Tibial nerve (tissue), 4 donors: ENCODE data around the gene JAKMIP2.

Source experiments
- CTCF ChIP-seq, 5 experiments: fragments of 200-600 bp in 3 of 5; fragments of 450-650 bp in 2 of 5; sonication (generic) in 3 of 5; IDR thresholded peaks; one replicate each; pipeline ENCODE4 v1.5.1; 2016 to 2019; ENCODE audit warnings: antibody characterized with exemption in 5 of 5, mild to moderate bottlenecking in 3 of 5, moderate library complexity in 2 of 5
- EP300 ChIP-seq, 2 donors: sonication (generic); formaldehyde crosslinking; IDR thresholded peaks; one replicate each; pipeline ENCODE4 v1.6.1; 2017; ENCODE audit warnings: antibody characterized with exemption in 2 of 2, mild to moderate bottlenecking in 1 of 2
- POLR2A ChIP-seq, 2 donors: fragments of 450-650 bp; IDR thresholded peaks; one replicate each; pipeline ENCODE4 v1.6.1; 2017; ENCODE audit warnings: antibody characterized with exemption in 2 of 2, mild to moderate bottlenecking in 2 of 2, moderate library complexity in 2 of 2

- TF ChIP-seq CTCF (IDR thresholded peaks at IDR 0.05) (no peak), POLR2A (IDR thresholded peaks at IDR 0.05) (no peak), EP300 (IDR thresholded peaks at IDR 0.05) (no peak)
These were observed 146.4 kb downstream of the JAKMIP2 start for GRCh38 chr5:147635882-147636728.
